ENCODE results near the gene ARHGEF7. TPM values are rescaled to one million over a fixed set of nuclear protein-coding genes. Genes with fewer than 3 reads are reported as not detected.

Gene ARHGEF7
- total RNA-seq, 1 donor from 2014 or later = 57.5 TPM

DNA sequence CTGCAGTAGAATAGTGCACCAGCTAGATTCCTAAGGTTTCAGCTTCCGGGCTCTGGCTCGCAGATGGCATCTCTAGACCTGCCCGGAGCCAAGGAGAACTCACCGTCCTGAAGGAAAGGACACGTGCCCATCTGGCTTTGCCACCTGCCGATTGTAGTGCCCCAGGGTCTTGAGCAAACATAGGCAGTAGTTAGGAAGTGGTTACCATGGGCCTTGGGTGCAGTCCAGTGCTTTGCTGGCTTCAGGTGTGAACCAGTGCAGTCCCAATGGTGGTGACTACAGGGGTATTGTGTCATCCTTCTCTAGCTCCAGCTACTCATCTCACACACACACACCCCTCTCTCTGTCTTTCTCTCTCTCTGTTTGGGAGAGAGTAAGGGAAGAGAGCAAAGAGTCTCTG lies 143.9 kb downstream of the ARHGEF7 start:
- H3K9me3 ChIP-seq = no peaks in the 10 kb centered on the region
- no peak for DNase-seq (ENCODE audit: extremely low spot score in 2 of 2)
- no peak overlapping the region for H3K27ac ChIP-seq
- H3K27me3 ChIP-seq = no peaks in the 10 kb centered on the region
- TF ChIP-seq, protein P1, sequence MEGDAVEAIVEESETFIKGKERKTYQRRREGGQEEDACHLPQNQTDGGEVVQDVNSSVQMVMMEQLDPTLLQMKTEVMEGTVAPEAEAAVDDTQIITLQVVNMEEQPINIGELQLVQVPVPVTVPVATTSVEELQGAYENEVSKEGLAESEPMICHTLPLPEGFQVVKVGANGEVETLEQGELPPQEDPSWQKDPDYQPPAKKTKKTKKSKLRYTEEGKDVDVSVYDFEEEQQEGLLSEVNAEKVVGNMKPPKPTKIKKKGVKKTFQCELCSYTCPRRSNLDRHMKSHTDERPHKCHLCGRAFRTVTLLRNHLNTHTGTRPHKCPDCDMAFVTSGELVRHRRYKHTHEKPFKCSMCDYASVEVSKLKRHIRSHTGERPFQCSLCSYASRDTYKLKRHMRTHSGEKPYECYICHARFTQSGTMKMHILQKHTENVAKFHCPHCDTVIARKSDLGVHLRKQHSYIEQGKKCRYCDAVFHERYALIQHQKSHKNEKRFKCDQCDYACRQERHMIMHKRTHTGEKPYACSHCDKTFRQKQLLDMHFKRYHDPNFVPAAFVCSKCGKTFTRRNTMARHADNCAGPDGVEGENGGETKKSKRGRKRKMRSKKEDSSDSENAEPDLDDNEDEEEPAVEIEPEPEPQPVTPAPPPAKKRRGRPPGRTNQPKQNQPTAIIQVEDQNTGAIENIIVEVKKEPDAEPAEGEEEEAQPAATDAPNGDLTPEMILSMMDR (IDR thresholded peaks at IDR 0.05) = no peak
- TF ChIP-seq POLR2AphosphoS5 (IDR thresholded peaks at IDR 0.05; ENCODE audit: insufficient read depth in 1 of 2, low read depth in 1 of 2) = no peak
- TF ChIP-seq POLR2A (IDR thresholded peaks at IDR 0.05) = no peak
- no peaks in the 10 kb centered on the region for H3K4me1 ChIP-seq
- no peak overlapping the region for H3K4me3 ChIP-seq
- H3K36me3 ChIP-seq = peaks cover 0 to 32% of the 10 kb centered on the region in 2 donors
- intact Hi-C loops (cut with DNase I) = no loop called here

DNA sequence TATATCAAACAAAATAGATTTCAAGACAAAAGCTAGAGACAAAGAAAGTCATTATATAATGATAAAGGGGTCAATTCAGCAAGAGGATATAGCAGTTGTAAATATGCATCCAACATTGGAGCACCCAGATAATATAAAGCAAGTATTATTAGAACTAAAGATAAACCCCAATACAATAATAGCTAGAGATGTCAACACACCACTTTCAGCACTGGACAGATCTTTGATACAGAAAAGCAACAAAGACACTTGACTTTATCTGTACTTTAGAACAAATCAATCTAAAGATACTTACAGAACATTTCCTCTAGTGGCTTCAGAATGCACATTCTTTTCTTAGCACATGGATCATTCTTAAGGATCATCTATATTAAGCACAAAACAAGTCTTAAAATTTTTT lies 146.2 kb downstream of the ARHGEF7 start:
- no peak for DNase-seq (ENCODE audit: extremely low spot score in 2 of 2)
- Histone ChIP-seq H3K4me3 (no peak overlapping the region), H3K9me3 (no peaks in the 10 kb centered on the region), H3K27me3 (no peaks in the 10 kb centered on the region), H3K27ac (no peak overlapping the region), H3K36me3 (peaks cover 0 to 38% of the 10 kb centered on the region in 2 donors), H3K4me1 (no peaks in the 10 kb centered on the region)
- intact Hi-C loops (cut with DNase I) = no loop called here
- TF ChIP-seq, protein P1 (IDR thresholded peaks at IDR 0.05) = no peak
- no peak for TF ChIP-seq POLR2A (IDR thresholded peaks at IDR 0.05)
- no peak for TF ChIP-seq POLR2AphosphoS5 (IDR thresholded peaks at IDR 0.05; ENCODE audit: insufficient read depth in 1 of 2, low read depth in 1 of 2)

DNA sequence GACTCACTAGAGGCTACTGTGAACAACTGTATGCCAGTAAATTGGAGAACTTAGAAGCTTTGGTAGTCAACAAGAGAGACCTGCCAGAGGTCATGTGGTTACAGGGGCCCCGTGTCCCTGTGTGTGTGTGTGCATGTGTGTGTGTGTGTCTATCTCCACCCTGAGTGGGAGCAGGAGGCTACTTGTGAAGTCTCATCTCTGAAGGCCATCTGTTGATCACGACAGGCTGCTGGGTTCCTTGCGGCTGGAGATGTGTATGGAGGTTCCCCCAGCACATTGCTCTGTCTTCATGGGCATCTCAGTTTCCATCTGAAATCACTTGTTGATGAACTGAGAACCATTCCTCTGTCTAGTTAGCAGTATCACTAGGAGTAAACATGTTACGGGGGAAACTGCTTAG lies 147.2 kb downstream of the ARHGEF7 start:
- no peaks in the 10 kb centered on the region for H3K4me1 ChIP-seq
- H3K27me3 ChIP-seq = no peaks in the 10 kb centered on the region
- H3K36me3 ChIP-seq = peaks cover 0 to 36% of the 10 kb centered on the region in 2 donors
- no peak overlapping the region for H3K27ac ChIP-seq
- H3K4me3 ChIP-seq = no peak overlapping the region
- TF ChIP-seq POLR2AphosphoS5 (IDR thresholded peaks at IDR 0.05; ENCODE audit: insufficient read depth in 1 of 2, low read depth in 1 of 2) (no peak), POLR2A (IDR thresholded peaks at IDR 0.05) (no peak)
- TF ChIP-seq, protein P1 (IDR thresholded peaks at IDR 0.05) = no peak
- no peak for DNase-seq (ENCODE audit: extremely low spot score in 2 of 2)
- intact Hi-C loops (cut with DNase I) = no loop called here
- H3K9me3 ChIP-seq = no peaks in the 10 kb centered on the region

DNA sequence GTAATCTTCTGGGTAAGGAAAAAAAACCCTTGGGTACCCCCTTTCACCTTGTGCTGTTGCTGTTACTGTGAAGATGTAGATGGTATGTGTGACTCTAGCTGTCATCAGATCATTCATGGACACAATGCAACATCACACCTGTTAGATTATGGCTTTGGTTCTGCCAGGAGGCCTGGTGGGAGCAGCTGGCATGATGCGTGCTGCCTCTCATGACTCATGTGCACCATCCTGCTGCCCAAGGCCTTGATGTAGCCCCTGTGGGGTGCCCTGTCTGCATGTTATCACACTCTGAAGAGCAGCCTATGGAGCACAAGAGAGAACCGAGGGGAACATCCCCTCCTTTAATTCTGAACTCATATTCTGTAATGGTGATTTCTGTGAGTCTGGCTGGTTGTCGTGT lies 147.6 kb downstream of the ARHGEF7 start:
- peaks cover 0 to 32% of the 10 kb centered on the region in 2 donors for H3K36me3 ChIP-seq
- intact Hi-C loops (cut with DNase I) = no loop called here
- no peak overlapping the region for H3K27ac ChIP-seq
- H3K4me3 ChIP-seq = no peak overlapping the region
- DNase-seq (ENCODE audit: extremely low spot score in 2 of 2) = no peak
- H3K27me3 ChIP-seq = no peaks in the 10 kb centered on the region
- no peaks in the 10 kb centered on the region for H3K9me3 ChIP-seq
- H3K4me1 ChIP-seq = no peaks in the 10 kb centered on the region
- no peak for TF ChIP-seq POLR2AphosphoS5 (IDR thresholded peaks at IDR 0.05; ENCODE audit: insufficient read depth in 1 of 2, low read depth in 1 of 2)
- TF ChIP-seq, protein P1 (IDR thresholded peaks at IDR 0.05) = no peak
- TF ChIP-seq POLR2A (IDR thresholded peaks at IDR 0.05) = no peak

DNA sequence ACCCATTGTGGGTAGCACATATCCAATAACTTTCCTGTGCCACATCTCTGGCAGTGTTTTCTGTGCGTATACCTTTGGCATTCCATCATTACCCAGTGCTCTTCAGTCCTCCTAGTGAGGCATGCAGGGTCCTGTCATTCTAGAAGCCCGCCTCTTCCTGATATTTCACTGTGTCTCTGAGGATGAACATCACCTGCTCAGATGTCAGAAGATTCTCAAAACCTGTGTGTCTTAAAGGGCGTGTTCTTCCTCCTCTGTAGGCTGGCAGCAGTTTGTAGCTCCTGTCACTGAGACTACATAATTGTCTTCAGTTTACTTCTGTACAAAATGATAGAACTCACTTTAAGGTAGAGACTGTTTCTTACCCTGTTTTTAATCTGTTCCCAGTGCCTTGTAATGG lies 148.5 kb downstream of the ARHGEF7 start:
- H3K27ac ChIP-seq = no peak overlapping the region
- no peaks in the 10 kb centered on the region for H3K9me3 ChIP-seq
- intact Hi-C loops (cut with DNase I) = no loop called here
- H3K36me3 ChIP-seq = peaks cover 0 to 30% of the 10 kb centered on the region in 2 donors
- DNase-seq (ENCODE audit: extremely low spot score in 2 of 2) = no peak
- H3K4me3 ChIP-seq = no peak overlapping the region
- H3K27me3 ChIP-seq = no peaks in the 10 kb centered on the region
- TF ChIP-seq, protein P1 (IDR thresholded peaks at IDR 0.05) = no peak
- no peak for TF ChIP-seq POLR2A (IDR thresholded peaks at IDR 0.05)
- no peak for TF ChIP-seq POLR2AphosphoS5 (IDR thresholded peaks at IDR 0.05; ENCODE audit: insufficient read depth in 1 of 2, low read depth in 1 of 2)
- H3K4me1 ChIP-seq = no peaks in the 10 kb centered on the region

All from vagina (tissue), 2 donors.